Epithelial cell of proximal tubule (primary cell): ENCODE results near the gene FAM78A. TPM values are rescaled to one million over a fixed set of nuclear protein-coding genes. Genes with fewer than 3 reads are reported as not detected.
"Not testable (repeated sequence)": the region's sequence is repeated elsewhere in the genome, so short reads cannot be mapped to it uniquely, and the experiment has no call there.

Source experiments
- DNase-seq: peaks from one replicate; pipeline ENCODE4 v3.0.0-alpha.2; 2011; ENCODE audit warnings: low read depth
- H3K4me3 ChIP-seq: 2 replicates; pipeline ENCODE4 v1.5.1; 2011; ENCODE audit warnings: low read depth, mild to moderate bottlenecking, low read length
- CTCF ChIP-seq: conservative IDR thresholded peaks from 2 replicates; pipeline ENCODE4 v1.5.1; 2012; ENCODE audit warnings: low read depth, mild to moderate bottlenecking, low read length
- total RNA-seq: library from RNA; depleted of rRNA; stranded (reverse); fragments of >200 nt; gene quantifications from 2 replicates; pipeline ENCODE4 v1.2.3, GENCODE V29; 2015

Gene FAM78A
- total RNA-seq, 1 donor from 2014 or later, result under 0.01 TPM

DNA sequence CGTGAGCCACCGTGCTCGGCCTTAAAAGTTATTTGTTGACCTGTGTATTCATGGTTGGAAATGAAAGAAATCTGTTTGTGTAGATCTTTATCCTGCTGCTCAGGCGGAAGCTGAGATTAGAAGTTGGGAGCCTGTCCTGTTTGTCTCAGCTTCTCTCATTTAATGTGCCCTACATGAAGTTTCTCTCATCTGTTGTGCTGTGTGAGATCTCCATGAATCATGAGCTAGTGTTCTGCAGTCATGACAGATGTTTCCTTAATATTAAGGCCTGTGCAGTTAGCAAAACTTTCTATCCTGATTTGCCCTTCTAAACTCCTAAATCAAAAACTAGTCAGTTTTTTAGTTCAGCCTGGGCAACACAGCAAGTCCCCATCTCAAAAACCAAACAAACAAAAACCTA is 59.5 kb downstream of the FAM78A start:
- TF ChIP-seq CTCF, result no peak
- DNase-seq, result no peak
- H3K4me3 ChIP-seq, result no peak overlapping the region

- no peak for TF ChIP-seq CTCF
- no peak for DNase-seq
- H3K4me3 ChIP-seq, result no peak overlapping the region
Measured at GRCh38 chr9:131214876-131215275, 61.4 kb downstream of the FAM78A start.

DNA sequence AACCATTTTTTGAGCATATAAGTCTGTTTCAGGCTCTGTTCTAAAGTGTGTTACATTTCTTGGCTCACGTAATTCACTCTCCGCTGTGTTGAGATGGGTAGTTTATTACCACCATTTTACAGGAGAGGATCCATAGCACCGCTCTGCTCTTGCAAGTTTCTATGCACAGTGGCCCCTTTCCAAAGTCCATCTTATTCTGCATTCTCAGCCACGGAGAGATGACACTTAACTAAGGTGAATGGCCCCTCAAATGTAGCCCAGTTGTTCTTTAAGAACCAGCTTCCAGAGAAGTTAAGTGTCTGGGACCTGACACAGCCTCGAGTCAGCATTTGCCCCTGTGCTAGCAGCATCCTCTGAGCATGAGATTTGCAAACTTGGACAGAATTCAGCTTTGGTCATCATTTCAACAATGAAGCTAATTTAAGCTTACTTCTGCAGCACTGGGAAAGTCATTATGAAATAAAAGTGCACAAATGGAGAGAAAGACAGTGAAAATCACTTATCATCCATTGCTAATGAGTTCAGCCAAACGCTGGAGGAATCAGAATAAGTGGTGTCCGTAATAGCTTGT is 61.9 kb downstream of the FAM78A start:
- TF ChIP-seq CTCF, result no peak
- DNase-seq, result no peak

GRCh38 chr9:131211920-131212319 is 64.4 kb downstream of the FAM78A start:
- not testable (repeated sequence) for DNase-seq, H3K4me3 ChIP-seq

More for the DNA sequence above, 61.9 kb downstream of the FAM78A start:
- no peak overlapping the region for H3K4me3 ChIP-seq

Other genes starting within 250 kb of the FAM78A start
- 52.5 and 71.6 TPM in 2 replicates for gene AIF1L, start 180.0 kb downstream of the FAM78A start, total RNA-seq
- 18.5 and 37.2 TPM in 2 replicates for gene NUP214, start 150.9 kb downstream of the FAM78A start, total RNA-seq
- 0.65 and 2.2 TPM in 2 replicates for gene PLPP7, start 13.2 kb upstream of the FAM78A start, total RNA-seq
- 80.7 and 112 TPM in 2 replicates for gene PRRC2B, start 117.6 kb upstream of the FAM78A start, total RNA-seq
- 20.9 and 22.4 TPM in 2 replicates for gene POMT1, start 226.4 kb upstream of the FAM78A start, total RNA-seq